Neural progenitor cell (in vitro differentiated cells): ENCODE results near the gene SNX2.

Experiments used
- CTCF ChIP-seq: fragments of 200-600 bp; sonication (generic); IDR thresholded peaks from 2 replicates; pipeline ENCODE4 v1.5.1; 2017; ENCODE audit warnings: antibody characterized with exemption, mild to moderate bottlenecking
- EZH2 ChIP-seq: fragments of 200-600 bp; sonication (generic); IDR thresholded peaks from 2 replicates; pipeline ENCODE4 v1.6.1; 2017; ENCODE audit warnings: antibody characterized with exemption, mild to moderate bottlenecking, moderate library complexity
- EZH2phosphoT487 ChIP-seq: fragments of 200-600 bp; sonication (generic); IDR thresholded peaks from 2 replicates; pipeline ENCODE4 v1.6.1; 2017; ENCODE audit warnings: antibody characterized with exemption

GRCh38 chr5:122877518-122877917, 102.6 kb downstream of the SNX2 start:
- no peak for TF ChIP-seq CTCF
- no peak for TF ChIP-seq EZH2phosphoT487
- no peak for TF ChIP-seq EZH2
